NOMO-1 (cell line): ENCODE data around the gene MARVELD1.
A peak's percentile ranks its signal among the peaks of the same experiment; 100 is the strongest.
"Not testable (repeated sequence)": the region's sequence is repeated elsewhere in the genome, so short reads cannot be mapped to it uniquely, and the experiment has no call there.

ENCODE experiments used
- DNase-seq, 2 experiments: peaks; one replicate each; lab custom pipeline; 2025; ENCODE audit not compliant: unreplicated experiment in 2 of 2; lab: John Stamatoyannopoulos, UW

MARVELD1 gene

GRCh38 chr10:97713339-97713825 lies at the start of gene MARVELD1:
MARVELD1 (plus strand) TSS chr10:97713730; CDS start chr10:97713877, 147 bp downstream.
- DNase-seq, result peak; percentile 32 to 64

- no peak for DNase-seq
These were observed 49.2 kb upstream of the MARVELD1 start for GRCh38 chr10:97664282-97664850.

GRCh38 chr10:97666992-97667391 lies 46.5 kb upstream of the MARVELD1 start:
- DNase-seq, result no peak

- DNase-seq, result no peak
These were observed 46.1 kb upstream of the MARVELD1 start for GRCh38 chr10:97667463-97667862.

GRCh38 chr10:97669571-97669970 lies 44.0 kb upstream of the MARVELD1 start:
- DNase-seq, result no peak

GRCh38 chr10:97673736-97674525 lies 39.6 kb upstream of the MARVELD1 start:
- no peak for DNase-seq

GRCh38 chr10:97675222-97675621 lies 38.3 kb upstream of the MARVELD1 start:
- no peak for DNase-seq

- DNase-seq, result no peak
These were observed 36.6 kb upstream of the MARVELD1 start for GRCh38 chr10:97676770-97677581.

- no peak for DNase-seq
These were observed 33.9 kb upstream of the MARVELD1 start for GRCh38 chr10:97679594-97679993.

GRCh38 chr10:97682042-97682441 lies 31.5 kb upstream of the MARVELD1 start:
- DNase-seq, result no peak

- DNase-seq, result peak; percentile 11 to 28
These were observed 29.8 kb upstream of the MARVELD1 start for GRCh38 chr10:97683556-97684367.

- DNase-seq, result not testable (repeated sequence)
These were observed 29.2 kb upstream of the MARVELD1 start for GRCh38 chr10:97684368-97684713.

GRCh38 chr10:97684866-97685394 lies 28.6 kb upstream of the MARVELD1 start:
- peak in 1 of 2 experiments; percentile 5 for DNase-seq

- DNase-seq, result no peak
These were observed 28.1 kb upstream of the MARVELD1 start for GRCh38 chr10:97685395-97685958.

- DNase-seq, result no peak
These were observed 27.1 kb upstream of the MARVELD1 start for GRCh38 chr10:97686301-97686961.

GRCh38 chr10:97686962-97687784 lies 26.4 kb upstream of the MARVELD1 start, which contains the start of gene AVPI1:
AVPI1 (minus strand) TSS chr10:97687241; CDS start chr10:97679905, 7,336 bp downstream.
- DNase-seq, result peak; percentile 95 to 99

GRCh38 chr10:97687785-97688781 lies 25.4 kb upstream of the MARVELD1 start:
- peak in 1 of 2 experiments; percentile 11 for DNase-seq
